ENCODE measurements around the gene CRX. TPM values are rescaled to one million over a fixed set of nuclear protein-coding genes. Genes with fewer than 3 reads are reported as not detected.
"Not testable (repeated sequence)": the region's sequence is repeated elsewhere in the genome, so short reads cannot be mapped to it uniquely, and the experiment has no call there.

Gene CRX
- total RNA-seq, 4 donors from 2014 or later = not detected

DNA sequence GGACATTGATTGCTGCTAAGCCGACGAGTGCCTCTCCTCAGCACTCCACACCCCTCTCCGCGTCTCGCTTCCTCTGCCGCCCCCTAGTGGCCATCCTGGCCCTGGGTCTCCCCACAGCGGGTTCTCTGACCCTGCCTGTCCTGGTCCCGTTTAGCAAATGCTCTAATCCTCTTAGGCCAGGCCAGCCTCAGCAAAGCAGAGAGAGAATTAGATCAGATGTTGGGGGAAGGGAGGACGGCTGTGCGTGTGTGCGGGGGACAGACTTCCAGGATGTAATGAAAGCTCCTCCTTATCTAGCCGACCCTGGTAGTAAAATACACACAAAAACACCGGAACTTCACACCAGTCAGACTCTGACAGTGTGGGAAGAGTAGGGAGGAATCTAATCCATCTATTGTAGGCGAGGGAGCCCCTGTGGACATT is 41.8 kb downstream of the CRX start:
- Histone ChIP-seq H3K27ac (no peak overlapping the region), H3K9me3 (no peaks in the 10 kb centered on the region), H3K36me3 (no peaks in the 10 kb centered on the region), H3K4me3 (no peak overlapping the region), H3K27me3 (no peaks in the 10 kb centered on the region), H3K4me1 (no peaks in the 10 kb centered on the region)
- intact Hi-C loops (cut with DNase I; ENCODE audit: low total_unique reads) = no loop called here
- peak; percentile 72 to 82 for DNase-seq
- no peak for TF ChIP-seq POLR2A (IDR thresholded peaks at IDR 0.05)
- TF ChIP-seq, protein P1, sequence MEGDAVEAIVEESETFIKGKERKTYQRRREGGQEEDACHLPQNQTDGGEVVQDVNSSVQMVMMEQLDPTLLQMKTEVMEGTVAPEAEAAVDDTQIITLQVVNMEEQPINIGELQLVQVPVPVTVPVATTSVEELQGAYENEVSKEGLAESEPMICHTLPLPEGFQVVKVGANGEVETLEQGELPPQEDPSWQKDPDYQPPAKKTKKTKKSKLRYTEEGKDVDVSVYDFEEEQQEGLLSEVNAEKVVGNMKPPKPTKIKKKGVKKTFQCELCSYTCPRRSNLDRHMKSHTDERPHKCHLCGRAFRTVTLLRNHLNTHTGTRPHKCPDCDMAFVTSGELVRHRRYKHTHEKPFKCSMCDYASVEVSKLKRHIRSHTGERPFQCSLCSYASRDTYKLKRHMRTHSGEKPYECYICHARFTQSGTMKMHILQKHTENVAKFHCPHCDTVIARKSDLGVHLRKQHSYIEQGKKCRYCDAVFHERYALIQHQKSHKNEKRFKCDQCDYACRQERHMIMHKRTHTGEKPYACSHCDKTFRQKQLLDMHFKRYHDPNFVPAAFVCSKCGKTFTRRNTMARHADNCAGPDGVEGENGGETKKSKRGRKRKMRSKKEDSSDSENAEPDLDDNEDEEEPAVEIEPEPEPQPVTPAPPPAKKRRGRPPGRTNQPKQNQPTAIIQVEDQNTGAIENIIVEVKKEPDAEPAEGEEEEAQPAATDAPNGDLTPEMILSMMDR (IDR thresholded peaks at IDR 0.05) = peak; percentile 76 to 91 (median 87)

DNA sequence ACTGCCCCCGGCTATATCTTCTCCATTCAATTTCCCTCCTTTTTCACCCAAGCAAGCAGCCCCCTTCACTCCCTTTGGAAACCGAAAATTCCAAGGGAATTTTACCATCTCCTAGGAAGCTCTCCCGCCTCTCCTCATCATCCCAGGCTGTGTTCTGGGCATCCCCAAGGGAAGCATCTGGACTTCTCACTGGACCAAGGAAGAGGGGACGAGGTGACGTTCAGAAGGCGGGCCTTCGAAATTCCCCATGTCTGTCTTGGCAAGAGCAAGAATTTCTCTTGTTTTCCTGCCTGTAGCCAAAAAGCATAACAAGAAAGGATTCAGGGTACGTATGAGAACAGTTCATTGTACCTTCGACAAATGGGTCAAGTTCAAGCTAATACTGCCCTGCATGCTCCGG is 43.4 kb downstream of the CRX start:
- H3K36me3 ChIP-seq = no peaks in the 10 kb centered on the region
- no peaks in the 10 kb centered on the region for H3K27me3 ChIP-seq
- H3K9me3 ChIP-seq = no peaks in the 10 kb centered on the region
- TF ChIP-seq, protein P1 (IDR thresholded peaks at IDR 0.05) = no peak
- no peak for TF ChIP-seq POLR2A (IDR thresholded peaks at IDR 0.05)
- H3K27ac ChIP-seq = no peak overlapping the region
- H3K4me3 ChIP-seq = no peak overlapping the region
- intact Hi-C loops (cut with DNase I; ENCODE audit: low total_unique reads) = no loop called here
- H3K4me1 ChIP-seq = no peaks in the 10 kb centered on the region
- no peak for DNase-seq

DNA sequence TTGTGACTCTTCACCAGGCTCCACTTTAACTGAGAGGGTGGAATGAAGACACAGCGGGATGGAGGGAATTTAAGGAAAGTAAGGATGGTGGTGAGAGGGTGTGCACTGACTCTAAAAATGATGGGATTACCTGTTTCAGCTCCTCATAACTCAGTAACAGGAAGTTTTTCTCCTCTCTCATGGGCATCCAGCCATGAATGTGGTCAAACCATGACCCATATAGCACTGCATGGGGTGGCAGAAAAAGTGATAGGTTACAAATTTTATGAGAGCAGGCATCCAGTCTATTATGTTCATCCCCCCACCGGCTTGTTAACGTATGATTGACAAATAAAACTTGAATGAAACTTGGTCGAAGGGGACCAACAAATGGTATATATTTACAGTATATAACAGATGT is 57.2 kb downstream of the CRX start:
- no peak overlapping the region for H3K27ac ChIP-seq
- no peak overlapping the region for H3K4me3 ChIP-seq
- H3K27me3 ChIP-seq = no peaks in the 10 kb centered on the region
- no peak for TF ChIP-seq POLR2A (IDR thresholded peaks at IDR 0.05)
- TF ChIP-seq, protein P1 (IDR thresholded peaks at IDR 0.05) = no peak
- no peak for DNase-seq
- no peaks in the 10 kb centered on the region for H3K4me1 ChIP-seq
- H3K36me3 ChIP-seq = no peaks in the 10 kb centered on the region
- H3K9me3 ChIP-seq = no peaks in the 10 kb centered on the region
- intact Hi-C loops (cut with DNase I; ENCODE audit: low total_unique reads) = no loop called here

DNA sequence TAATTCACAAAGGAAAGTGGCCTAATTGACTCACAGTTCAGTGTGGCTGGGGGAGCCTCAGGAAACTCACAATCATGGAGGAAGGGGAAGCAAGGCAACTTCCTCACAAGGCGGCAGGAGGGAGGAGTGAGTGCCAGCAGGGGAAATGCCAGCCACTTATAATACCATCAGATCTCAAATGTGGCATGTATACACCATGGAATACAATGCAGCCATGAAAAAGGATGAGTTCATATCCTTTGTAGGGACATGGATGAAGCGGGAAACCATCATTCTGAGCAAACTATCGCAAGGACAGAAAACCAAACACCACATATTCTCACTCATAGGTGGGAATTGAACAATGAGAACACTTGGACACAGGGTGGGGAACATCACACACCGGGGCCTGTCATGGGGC is 57.6 kb downstream of the CRX start:
- H3K4me3 ChIP-seq; H3K27ac ChIP-seq; H3K27me3 ChIP-seq; H3K9me3 ChIP-seq; H3K36me3 ChIP-seq; intact Hi-C loops (cut with DNase I; ENCODE audit: low total_unique reads); H3K4me1 ChIP-seq; DNase-seq: not testable (repeated sequence)

DNA sequence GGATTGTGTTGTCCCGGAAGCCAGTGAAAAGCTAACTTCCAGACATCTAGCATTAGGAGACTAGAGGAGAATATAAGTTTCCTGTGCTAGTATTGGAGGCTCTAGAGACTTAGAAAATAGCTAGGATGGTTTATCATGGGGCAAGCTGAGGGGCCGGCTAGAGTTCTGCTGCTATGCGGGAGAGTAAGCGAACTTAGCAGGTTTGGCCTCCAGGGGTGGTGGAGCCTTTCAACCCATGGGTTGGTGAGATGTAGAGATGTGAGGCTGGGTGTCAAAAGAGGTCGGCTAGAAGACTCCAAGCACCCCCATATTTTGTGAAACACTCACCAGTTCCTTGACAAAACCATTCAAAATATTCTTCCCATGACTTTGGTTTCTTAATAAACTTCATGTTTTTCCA is 60.0 kb downstream of the CRX start:
- no peak for DNase-seq
- intact Hi-C loops (cut with DNase I; ENCODE audit: low total_unique reads) = no loop called here
- no peaks in the 10 kb centered on the region for H3K36me3 ChIP-seq
- no peaks in the 10 kb centered on the region for H3K27me3 ChIP-seq
- H3K9me3 ChIP-seq = no peaks in the 10 kb centered on the region
- no peak overlapping the region for H3K27ac ChIP-seq
- TF ChIP-seq, protein P1 (IDR thresholded peaks at IDR 0.05) = no peak
- no peak for TF ChIP-seq POLR2A (IDR thresholded peaks at IDR 0.05)
- H3K4me1 ChIP-seq = no peaks in the 10 kb centered on the region
- H3K4me3 ChIP-seq = no peak overlapping the region

DNA sequence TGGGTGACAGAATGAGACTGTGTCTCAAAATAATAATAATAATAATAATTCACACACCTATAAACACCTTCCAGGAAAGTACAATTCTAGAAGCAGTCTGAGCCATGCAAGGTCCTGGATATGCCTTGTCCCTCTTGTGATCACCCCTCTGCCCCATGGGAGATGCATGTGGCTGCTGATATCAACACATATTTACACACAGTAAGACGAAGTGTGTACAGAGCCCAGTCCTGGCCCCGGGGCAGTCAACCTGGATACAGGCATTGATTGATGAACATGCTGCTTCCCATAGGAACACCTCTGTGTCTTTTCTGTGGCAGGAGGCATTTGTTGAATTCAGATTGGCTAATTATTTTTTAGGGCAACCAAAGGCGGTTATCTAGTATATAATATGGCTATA is 61.2 kb downstream of the CRX start:
- Histone ChIP-seq H3K4me3 (no peak overlapping the region), H3K9me3 (no peaks in the 10 kb centered on the region), H3K36me3 (no peaks in the 10 kb centered on the region), H3K27me3 (no peaks in the 10 kb centered on the region), H3K4me1 (no peaks in the 10 kb centered on the region), H3K27ac (no peak overlapping the region)
- TF ChIP-seq, protein P1 (IDR thresholded peaks at IDR 0.05) = no peak
- no peak for TF ChIP-seq POLR2A (IDR thresholded peaks at IDR 0.05)
- DNase-seq = no peak
- intact Hi-C loops (cut with DNase I; ENCODE audit: low total_unique reads) = no loop called here

Data from uterus (tissue), 4 donors.